ENCODE data around the gene CASP9. TPM values are rescaled to one million over a fixed set of nuclear protein-coding genes. Genes with fewer than 3 reads are reported as not detected.

Gene CASP9
- total RNA-seq, 4 donors from 2014 or later: 9.3 to 37.7 (median 9.7) TPM

GRCh38 chr1:15542388-15543250, 18.6 kb upstream of the CASP9 start:
- DNase-seq (ENCODE audit: low spot score) (no peak), ATAC-seq (ENCODE audit: low FRiP score) (no peak)
- TF ChIP-seq CTCF (IDR thresholded peaks at IDR 0.05): no peak

DNA sequence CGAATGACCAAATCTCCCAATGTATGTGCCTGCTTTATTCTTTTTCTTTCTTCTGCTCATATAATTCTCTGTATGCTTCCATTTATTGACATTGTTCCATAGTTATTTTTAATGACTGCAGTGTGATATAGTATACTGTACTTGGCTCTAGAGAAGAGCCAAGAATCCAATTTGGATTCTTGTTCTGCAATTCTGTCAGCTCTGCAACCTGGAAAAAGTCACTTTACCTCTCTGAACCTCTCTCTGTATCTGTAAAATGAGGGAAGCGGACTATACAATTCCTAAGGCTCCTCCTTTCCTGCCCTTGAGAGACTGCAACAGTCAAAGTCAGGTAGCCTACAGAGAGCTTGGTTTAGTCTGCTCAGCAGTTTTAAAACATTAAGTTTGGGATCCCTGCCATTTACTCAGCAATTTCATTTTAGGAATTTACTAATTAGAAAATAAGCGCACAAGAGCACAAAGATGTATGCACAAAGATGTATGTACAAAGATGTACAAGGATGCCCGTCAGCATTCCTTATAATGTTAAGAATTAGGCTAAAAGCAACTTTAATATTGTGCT, 17.3 kb upstream of the CASP9 start:
- no peak for TF ChIP-seq CTCF (IDR thresholded peaks at IDR 0.05)
- DNase-seq (ENCODE audit: low spot score) (no peak), ATAC-seq (ENCODE audit: low FRiP score) (no peak)

- DNase-seq (ENCODE audit: low spot score) (no peak), ATAC-seq (ENCODE audit: low FRiP score) (no peak)
- TF ChIP-seq CTCF (IDR thresholded peaks at IDR 0.05): no peak
Observed at GRCh38 chr1:15540186-15540585, 16.2 kb upstream of the CASP9 start.

GRCh38 chr1:15538771-15539170, 14.8 kb upstream of the CASP9 start:
- DNase-seq (ENCODE audit: low spot score) (no peak), ATAC-seq (ENCODE audit: low FRiP score) (no peak)
- TF ChIP-seq CTCF (IDR thresholded peaks at IDR 0.05): no peak

GRCh38 chr1:15531682-15532081, 7.7 kb upstream of the CASP9 start:
- no peak for DNase-seq (ENCODE audit: low spot score)
- ATAC-seq (ENCODE audit: low FRiP score): no peak
- no peak for TF ChIP-seq CTCF (IDR thresholded peaks at IDR 0.05)

GRCh38 chr1:15531003-15531402, 7.0 kb upstream of the CASP9 start:
- no peak for TF ChIP-seq CTCF (IDR thresholded peaks at IDR 0.05)
- ATAC-seq (ENCODE audit: low FRiP score) (no peak), DNase-seq (ENCODE audit: low spot score) (no peak)

Data from omental fat pad (tissue), 4 donors.